AG10803 (cell line): Measurements from ENCODE around the gene FBLN2.

ENCODE experiments used
- DNase-seq: peaks from one replicate; pipeline ENCODE4 v3.0.0; 2010; ENCODE audit warnings: low read depth
- H3K4me3 ChIP-seq: 2 replicates; pipeline ENCODE4 v1.5.1; 2011; ENCODE audit warnings: mild to moderate bottlenecking, low read length, control low read depth
- TF ChIP-seq, protein P1 (sequence below): conservative IDR thresholded peaks from 2 replicates; pipeline ENCODE4 v1.5.1; 2011; ENCODE audit warnings: mild to moderate bottlenecking, low read length, control low read depth, inconsistent platforms

FBLN2 gene

DNA sequence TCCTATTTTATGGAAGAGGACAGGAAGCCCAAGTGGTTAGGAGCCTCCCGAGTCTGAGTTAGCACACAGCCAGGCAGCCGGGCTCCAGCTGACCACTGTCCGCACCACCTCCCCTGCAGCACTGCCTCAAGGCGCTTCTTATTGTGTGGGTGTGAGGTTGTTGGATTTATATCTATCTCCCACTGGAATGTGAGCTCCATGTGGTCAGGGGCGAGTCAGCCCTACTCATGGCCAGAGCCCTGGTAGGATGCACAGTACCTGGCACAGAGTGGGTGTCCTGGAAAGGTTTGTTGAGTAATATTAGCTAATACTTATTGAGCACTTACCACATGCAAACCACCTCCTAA is 9.7 kb upstream of the FBLN2 start:
- H3K4me3 ChIP-seq = no peak overlapping the region
- TF ChIP-seq, protein P1, sequence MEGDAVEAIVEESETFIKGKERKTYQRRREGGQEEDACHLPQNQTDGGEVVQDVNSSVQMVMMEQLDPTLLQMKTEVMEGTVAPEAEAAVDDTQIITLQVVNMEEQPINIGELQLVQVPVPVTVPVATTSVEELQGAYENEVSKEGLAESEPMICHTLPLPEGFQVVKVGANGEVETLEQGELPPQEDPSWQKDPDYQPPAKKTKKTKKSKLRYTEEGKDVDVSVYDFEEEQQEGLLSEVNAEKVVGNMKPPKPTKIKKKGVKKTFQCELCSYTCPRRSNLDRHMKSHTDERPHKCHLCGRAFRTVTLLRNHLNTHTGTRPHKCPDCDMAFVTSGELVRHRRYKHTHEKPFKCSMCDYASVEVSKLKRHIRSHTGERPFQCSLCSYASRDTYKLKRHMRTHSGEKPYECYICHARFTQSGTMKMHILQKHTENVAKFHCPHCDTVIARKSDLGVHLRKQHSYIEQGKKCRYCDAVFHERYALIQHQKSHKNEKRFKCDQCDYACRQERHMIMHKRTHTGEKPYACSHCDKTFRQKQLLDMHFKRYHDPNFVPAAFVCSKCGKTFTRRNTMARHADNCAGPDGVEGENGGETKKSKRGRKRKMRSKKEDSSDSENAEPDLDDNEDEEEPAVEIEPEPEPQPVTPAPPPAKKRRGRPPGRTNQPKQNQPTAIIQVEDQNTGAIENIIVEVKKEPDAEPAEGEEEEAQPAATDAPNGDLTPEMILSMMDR = no peak
- peak; percentile 90 for DNase-seq

DNA sequence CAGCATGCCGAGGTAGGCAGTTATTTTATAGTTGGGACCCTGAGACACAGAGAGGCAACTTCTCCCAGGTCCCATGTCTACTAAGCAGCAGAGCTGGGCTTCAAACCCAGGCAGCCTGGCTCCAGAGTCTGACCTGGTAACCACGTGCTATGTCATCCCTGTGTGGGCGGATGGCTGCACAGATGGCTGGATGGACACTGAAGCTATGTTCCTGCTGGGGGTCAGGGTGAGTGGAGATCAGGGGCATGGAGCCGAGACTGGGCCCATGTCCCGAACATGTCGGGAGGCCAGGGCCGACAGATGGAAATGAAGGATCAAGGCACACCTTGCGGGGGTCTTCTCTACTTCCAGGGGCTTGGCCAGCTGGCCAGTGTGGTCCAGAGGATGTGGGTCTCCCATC is 9.3 kb upstream of the FBLN2 start:
- TF ChIP-seq, protein P1 = no peak
- H3K4me3 ChIP-seq = no peak overlapping the region
- no peak for DNase-seq

DNA sequence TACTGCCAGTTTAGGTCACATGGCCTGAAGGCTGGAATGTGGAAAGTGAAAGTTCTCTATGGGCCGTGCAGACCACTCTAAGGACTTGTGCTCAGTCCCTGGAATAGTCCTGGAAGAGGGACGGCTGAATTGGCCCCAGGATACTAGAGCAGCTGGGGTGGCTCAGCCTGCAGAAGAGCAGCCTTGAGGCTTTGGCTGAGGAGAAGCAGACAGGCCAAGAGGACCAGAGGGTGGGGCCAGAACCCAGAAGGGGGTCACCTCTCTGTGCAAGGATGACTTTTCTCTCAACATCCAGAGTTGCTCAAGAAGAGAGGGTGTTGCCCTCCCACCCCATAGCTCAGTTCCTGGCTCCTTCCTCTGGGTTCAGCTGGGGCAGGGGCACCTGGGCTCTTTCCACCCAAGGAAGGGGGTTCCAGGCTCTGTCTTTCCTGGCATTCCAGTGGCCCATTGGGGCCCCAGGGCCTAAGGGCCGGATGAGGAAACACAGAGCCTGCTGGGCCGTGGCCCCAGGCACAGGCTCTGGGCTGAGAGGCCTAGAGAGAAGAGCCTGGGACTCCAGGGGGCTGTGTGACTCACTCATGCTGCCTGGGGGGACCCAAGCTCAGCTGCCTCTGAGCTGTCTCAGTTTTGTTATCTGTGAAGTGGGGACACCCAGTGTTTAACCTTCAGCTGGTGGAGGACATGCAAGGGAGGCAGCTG is 8.5 kb upstream of the FBLN2 start:
- TF ChIP-seq, protein P1 = no peak
- no peak for DNase-seq
- H3K4me3 ChIP-seq = no peak overlapping the region

DNA sequence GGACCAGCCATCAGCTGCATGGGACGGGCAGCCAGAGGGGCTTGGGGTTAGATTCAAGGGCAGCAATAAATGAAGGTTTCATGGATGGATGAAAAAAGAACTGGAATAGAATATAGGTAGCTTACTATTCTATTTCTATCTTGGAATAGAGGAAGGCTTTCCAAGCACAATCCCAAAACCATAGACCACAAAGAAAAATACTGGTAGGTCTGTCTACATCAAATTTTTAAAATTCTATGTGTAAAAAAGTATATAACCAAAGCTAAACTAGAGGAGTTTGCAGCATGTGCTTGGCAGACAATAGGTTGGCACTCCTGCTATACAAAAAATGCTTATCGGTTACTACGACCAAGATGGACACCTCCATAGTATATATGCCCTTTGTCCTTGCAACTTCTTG is 7.2 kb upstream of the FBLN2 start:
- DNase-seq = peak; percentile 61
- H3K4me3 ChIP-seq = no peak overlapping the region
- TF ChIP-seq, protein P1 = no peak

DNA sequence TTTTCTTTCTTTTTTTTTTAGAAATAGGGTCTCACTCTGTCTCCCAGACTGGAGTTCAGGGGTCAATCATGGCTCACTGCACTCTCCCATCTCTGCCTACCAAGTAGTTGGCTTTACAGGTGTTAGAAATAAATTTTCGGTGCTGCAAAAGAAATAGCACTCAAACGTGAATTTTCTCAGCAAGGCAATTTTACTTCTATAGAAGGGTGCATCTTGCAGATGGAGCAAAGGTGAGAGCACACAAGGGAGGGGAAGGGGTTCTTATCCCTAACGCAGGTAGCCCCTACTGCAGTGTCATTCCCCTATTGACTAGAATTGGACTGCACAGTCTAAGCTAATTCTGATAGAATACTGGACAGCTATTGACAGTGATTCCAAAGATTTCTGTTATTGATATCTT is 6.8 kb upstream of the FBLN2 start:
- no peak overlapping the region for H3K4me3 ChIP-seq
- TF ChIP-seq, protein P1 = no peak
- no peak for DNase-seq

DNA sequence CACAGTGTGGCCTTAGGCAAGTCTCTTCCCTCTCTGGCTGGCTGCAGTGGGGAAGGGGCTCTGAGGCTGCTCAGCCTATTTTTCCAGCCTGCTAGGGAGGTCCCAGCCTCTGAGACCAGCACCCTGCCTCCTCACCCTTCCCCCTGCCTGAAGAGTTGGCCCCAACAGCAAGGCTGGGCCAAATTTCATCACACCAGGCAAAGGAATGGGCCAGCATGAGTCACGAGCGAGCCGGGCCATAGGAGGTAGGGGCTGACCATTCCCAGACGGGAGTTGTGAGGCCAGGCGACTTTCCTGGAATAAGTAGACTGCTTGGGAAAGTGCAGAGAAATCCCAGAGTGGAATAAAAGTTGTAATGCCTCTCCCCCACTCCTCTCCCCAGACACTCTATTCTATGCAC is 5.7 kb upstream of the FBLN2 start:
- TF ChIP-seq, protein P1 = no peak
- DNase-seq = peak; percentile 96

DNA sequence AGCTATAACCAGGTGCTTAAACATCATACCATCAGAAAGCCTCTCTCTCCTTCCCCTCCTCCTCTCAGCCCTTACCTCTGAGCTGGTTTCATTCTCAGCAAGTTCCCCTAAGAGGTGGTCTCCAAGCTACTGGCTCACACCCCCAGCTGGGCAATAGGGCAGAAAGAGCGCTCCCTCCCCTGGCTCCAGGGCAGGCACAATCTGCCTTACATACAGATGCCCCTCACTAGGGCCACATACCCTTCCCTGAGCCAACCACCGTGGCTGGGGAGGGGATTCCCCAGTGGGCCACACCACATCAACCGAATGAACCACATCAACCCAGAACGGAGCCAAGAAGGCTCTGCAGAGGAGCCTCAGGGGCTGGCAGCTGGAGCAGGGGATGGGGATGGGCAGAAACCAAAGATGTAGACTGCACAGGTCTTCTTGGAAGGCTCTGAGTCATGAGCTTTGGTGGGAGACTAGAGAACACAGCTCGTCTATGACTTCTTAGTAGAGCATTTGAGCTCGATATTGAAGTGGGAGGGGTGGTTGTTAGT is 4.6 kb upstream of the FBLN2 start:
- peak; percentile 92 for DNase-seq
- TF ChIP-seq, protein P1 = no peak
- H3K4me3 ChIP-seq = no peak overlapping the region

More for the DNA sequence above, 5.7 kb upstream of the FBLN2 start:
- no peak overlapping the region for H3K4me3 ChIP-seq
